Stimulated activated CD8-positive, alpha-beta memory T cell treated with anti-CD3 and anti-CD28 coated beads, Interleukin-12 subunit alpha, Interleukin-12 subunit beta, amount 100 ng/mL, for 4 hours (primary cell): Measurements from ENCODE around the gene GRID1.
"Not testable (repeated sequence)": the region's sequence is repeated elsewhere in the genome, so short reads cannot be mapped to it uniquely, and the experiment has no call there.

ENCODE experiments used
- DNase-seq: peaks from one replicate; pipeline ENCODE4 v3.0.0-alpha.2; 2020; ENCODE audit warnings: low read depth

The GRID1 gene

DNA sequence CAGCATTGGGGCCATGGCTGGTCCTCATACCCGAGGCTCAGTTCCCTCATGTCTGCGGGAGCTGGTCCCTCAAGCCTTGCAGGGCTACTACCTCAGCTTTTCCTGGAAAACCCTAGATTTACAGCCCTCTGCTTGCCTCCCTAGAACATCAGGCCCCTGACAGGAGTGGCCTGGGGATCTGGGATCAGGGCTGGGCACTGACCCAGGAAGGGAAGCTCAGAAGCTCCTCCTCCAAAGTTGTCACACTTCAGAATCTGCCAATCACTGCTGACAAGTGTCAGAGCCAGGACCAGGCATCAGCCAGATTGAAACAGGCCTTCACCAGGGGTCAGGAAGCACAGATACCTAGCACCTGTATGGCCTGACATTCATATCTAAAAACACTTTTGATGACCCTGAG is 115.2 kb downstream of the GRID1 start:
- DNase-seq = no peak

- DNase-seq = no peak
Measured at GRCh38 chr10:86250399-86250798, 116.2 kb downstream of the GRID1 start.

GRCh38 chr10:86249794-86250193 is 116.8 kb downstream of the GRID1 start:
- no peak for DNase-seq

DNA sequence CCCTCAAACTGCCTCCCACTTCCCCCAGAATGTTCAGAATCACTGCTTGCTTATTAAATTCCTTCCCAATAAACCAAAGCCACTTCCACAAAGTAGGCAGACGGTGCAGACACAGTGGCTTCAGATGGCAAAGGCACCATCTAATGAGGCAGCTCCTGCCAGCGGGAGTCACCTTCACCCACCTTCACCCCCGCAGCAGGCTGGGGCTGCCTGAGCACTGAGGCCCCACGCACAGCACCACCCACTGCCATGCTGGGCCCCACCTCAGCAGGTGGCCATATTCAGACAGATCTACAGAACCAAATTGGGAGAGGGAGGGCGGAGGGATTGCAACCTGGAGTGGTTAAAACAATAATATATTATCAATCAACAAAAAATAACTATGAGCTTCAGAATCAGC is 118.5 kb downstream of the GRID1 start:
- DNase-seq = no peak

- DNase-seq = no peak
Measured at GRCh38 chr10:86247588-86247987, 119.0 kb downstream of the GRID1 start.

GRCh38 chr10:86247073-86247472 is 119.5 kb downstream of the GRID1 start:
- no peak for DNase-seq

GRCh38 chr10:86246279-86246940 is 120.2 kb downstream of the GRID1 start:
- DNase-seq = no peak

GRCh38 chr10:86245015-86245394 is 121.6 kb downstream of the GRID1 start:
- DNase-seq = no peak

- no peak for DNase-seq
Measured at GRCh38 chr10:86244297-86245014, 122.1 kb downstream of the GRID1 start.

GRCh38 chr10:86243651-86244155 is 122.9 kb downstream of the GRID1 start:
- DNase-seq = no peak

- no peak for DNase-seq
Measured at GRCh38 chr10:86242761-86243160, 123.8 kb downstream of the GRID1 start.

- DNase-seq = not testable (repeated sequence)
Measured at GRCh38 chr10:86238089-86238488, 128.5 kb downstream of the GRID1 start.

GRCh38 chr10:86234541-86235270 is 131.9 kb downstream of the GRID1 start:
- DNase-seq = no peak

GRCh38 chr10:86234107-86234506 is 132.5 kb downstream of the GRID1 start:
- no peak for DNase-seq

DNA sequence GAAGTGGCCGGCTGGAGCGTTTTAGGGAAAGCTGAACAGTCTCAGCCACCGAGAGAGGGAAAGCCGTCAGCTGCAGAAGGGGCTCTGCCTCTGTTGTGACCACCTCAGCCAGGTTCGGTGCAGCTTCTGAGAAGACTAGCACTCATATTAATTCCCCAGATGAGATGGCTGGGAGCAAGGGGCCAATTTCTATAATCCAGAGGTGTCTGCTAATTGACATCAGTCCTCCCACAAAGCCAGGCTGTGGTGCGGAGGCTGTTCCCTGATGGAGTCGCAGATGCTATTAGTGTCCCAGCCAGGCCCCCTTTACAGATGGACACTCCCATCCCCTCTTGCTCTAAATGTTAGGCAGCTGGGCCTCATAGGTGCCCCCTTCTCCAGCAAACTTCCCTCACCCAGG is 133.5 kb downstream of the GRID1 start:
- DNase-seq = no peak

- no peak for DNase-seq
Measured at GRCh38 chr10:86232644-86233043, 134.0 kb downstream of the GRID1 start.

- DNase-seq = no peak
Measured at GRCh38 chr10:86231796-86232560, 134.6 kb downstream of the GRID1 start.

DNA sequence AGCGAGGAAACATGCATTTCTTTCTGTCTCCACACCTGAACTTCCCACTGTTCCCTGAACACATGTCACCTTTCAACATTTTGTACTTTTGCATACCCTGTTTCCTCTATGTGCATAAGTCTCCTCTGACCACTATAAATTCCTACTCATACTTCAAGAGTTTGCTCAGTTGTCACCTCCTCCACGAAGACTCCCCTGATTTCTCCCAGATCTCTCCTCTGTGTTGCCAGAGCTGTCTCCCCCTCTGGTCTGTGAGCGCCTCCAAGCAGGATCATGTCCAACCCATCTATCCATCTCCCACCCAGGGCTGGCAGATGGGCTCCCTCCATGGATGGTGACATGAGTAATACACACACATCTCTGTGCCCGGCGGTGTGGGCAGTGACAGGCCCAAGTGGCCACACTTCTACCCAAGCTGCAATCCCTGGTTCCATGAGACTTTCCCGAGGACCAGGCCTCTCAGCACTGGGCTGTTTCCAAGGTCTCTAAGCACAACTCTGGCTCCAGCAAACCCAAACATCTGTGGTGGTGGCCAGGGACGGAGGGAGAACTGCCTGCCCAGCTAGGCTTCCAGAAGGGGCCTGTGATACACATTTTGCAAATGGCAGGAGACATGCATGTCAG is 135.9 kb downstream of the GRID1 start:
- DNase-seq = no peak

DNA sequence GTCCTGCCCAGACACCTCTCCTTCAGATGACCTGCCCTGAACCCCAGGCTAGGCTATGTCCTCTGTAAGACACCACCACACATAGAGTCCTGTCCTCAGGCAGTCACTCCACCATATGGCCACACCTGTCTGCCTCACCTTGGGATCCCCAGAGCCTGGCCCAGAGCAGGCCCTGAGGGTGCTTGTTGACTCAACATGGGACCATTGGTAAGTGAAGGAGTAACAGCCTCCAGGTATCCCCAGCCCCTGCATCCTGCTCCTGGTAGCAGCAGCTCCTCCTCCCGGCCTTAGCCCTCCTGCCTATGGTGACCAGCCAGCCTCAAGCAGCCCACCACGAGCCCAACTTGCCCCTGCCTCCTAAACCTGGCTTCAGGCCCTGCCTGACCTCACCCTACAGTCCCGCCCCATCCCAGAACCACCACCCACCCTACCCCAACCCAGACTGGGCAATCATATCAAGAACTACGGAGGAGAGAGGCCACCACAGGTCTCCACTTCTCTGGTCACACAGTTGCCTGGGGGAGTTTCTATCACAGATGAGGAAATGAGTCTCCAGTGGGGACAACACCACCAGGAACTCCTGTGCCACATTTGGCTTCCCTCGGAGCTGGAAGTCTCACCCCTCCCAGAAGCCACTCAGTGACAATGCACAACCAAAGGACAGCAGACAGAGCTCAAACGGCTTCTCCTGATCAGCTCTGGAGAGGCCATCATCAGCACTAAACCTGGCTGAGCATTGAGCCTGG is 136.6 kb downstream of the GRID1 start:
- DNase-seq = no peak

- no peak for DNase-seq
Measured at GRCh38 chr10:86229376-86229775, 137.2 kb downstream of the GRID1 start.
